ENCODE results near the gene PCDHA12. TPM values are rescaled to one million over a fixed set of nuclear protein-coding genes. Genes with fewer than 3 reads are reported as not detected.
"Not testable (repeated sequence)": the region's sequence is repeated elsewhere in the genome, so short reads cannot be mapped to it uniquely, and the experiment has no call there.

The PCDHA12 gene
- total RNA-seq, 2 donors from 2014 or later: 0.40 to 0.50 TPM

DNA sequence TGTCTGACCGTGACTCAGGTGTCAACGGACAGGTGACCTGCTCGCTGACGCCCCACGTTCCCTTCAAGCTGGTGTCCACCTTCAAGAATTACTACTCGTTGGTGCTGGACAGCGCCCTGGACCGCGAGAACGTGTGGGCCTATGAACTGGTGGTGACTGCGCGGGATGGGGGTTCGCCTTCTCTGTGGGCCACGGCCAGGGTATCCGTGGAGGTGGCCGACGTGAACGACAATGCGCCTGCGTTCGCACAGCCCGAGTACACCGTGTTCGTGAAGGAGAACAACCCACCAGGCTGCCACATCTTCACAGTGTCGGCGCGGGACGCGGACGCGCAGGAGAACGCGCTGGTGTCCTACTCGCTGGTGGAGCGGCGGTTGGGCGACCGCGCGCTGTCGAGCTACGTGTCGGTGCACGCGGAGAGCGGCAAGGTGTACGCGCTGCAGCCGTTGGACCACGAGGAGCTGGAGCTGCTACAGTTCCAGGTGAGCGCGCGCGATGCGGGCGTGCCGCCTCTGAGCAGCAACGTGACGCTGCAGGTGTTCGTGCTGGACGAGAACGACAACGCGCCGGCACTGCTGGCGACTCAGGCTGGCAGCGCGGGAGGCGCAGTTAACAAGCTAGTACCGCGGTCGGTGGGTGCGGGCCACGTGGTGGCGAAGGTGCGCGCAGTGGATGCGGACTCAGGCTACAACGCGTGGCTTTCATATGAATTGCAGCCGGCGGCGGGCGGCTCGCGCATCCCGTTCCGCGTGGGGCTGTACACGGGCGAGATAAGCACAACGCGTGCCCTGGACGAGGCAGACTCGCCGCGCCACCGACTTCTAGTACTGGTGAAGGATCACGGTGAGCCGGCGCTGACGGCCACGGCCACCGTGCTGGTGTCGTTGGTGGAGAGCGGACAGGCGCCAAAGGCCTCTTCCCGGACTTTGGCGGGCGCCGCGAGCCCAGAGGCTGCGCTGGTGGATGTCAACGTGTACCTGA is 4.6 kb upstream of the PCDHA12 start:
- Histone ChIP-seq H3K9me3 (no peaks in the 10 kb centered on the region), H3K36me3 (no peaks in the 10 kb centered on the region), H3K4me3 (no peak overlapping the region), H3K4me1 (replicated peaks) (no peaks in the 10 kb centered on the region), H3K27me3 (replicated peaks; ENCODE audit: insufficient read depth) (no peaks in the 10 kb centered on the region), H3K27ac (no peak overlapping the region)
- WGBS: 44% methylated on average over 92 of the region's 114 CpGs
- intact Hi-C loops (cut with DNase I): no loop called here
- no peak for DNase-seq (ENCODE audit: low spot score)
- TF ChIP-seq, protein P1, sequence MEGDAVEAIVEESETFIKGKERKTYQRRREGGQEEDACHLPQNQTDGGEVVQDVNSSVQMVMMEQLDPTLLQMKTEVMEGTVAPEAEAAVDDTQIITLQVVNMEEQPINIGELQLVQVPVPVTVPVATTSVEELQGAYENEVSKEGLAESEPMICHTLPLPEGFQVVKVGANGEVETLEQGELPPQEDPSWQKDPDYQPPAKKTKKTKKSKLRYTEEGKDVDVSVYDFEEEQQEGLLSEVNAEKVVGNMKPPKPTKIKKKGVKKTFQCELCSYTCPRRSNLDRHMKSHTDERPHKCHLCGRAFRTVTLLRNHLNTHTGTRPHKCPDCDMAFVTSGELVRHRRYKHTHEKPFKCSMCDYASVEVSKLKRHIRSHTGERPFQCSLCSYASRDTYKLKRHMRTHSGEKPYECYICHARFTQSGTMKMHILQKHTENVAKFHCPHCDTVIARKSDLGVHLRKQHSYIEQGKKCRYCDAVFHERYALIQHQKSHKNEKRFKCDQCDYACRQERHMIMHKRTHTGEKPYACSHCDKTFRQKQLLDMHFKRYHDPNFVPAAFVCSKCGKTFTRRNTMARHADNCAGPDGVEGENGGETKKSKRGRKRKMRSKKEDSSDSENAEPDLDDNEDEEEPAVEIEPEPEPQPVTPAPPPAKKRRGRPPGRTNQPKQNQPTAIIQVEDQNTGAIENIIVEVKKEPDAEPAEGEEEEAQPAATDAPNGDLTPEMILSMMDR (IDR thresholded peaks at IDR 0.05): no peak
- TF ChIP-seq POLR2AphosphoS5 (IDR thresholded peaks at IDR 0.05) (no peak), POLR2A (IDR thresholded peaks at IDR 0.05) (no peak)

DNA sequence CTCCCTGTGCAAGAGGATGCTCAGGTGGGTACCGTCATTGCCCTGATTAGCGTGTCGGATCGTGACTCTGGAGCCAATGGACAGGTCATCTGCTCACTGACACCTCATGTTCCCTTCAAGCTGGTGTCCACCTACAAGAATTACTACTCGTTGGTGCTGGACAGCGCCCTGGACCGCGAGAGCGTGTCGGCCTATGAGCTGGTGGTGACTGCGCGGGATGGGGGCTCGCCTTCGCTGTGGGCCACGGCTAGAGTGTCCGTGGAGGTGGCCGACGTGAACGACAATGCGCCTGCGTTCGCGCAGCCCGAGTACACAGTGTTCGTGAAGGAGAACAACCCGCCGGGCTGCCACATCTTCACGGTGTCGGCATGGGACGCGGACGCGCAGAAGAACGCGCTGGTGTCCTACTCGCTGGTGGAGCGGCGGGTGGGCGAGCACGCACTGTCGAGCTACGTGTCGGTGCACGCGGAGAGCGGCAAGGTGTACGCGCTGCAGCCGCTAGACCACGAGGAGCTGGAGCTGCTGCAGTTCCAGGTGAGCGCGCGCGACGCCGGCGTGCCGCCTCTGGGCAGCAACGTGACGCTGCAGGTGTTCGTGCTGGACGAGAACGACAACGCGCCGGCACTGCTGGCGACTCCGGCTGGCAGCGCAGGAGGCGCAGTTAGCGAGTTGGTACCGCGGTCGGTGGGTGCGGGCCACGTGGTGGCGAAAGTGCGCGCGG is 1.6 kb downstream of the PCDHA12 start:
- H3K36me3 ChIP-seq; H3K27me3 ChIP-seq (replicated peaks; ENCODE audit: insufficient read depth); DNase-seq (ENCODE audit: low spot score); H3K27ac ChIP-seq; H3K4me1 ChIP-seq (replicated peaks); intact Hi-C loops (cut with DNase I); H3K9me3 ChIP-seq; H3K4me3 ChIP-seq: not testable (repeated sequence)
- WGBS: 46% methylated on average over 66 of the region's 80 CpGs

DNA sequence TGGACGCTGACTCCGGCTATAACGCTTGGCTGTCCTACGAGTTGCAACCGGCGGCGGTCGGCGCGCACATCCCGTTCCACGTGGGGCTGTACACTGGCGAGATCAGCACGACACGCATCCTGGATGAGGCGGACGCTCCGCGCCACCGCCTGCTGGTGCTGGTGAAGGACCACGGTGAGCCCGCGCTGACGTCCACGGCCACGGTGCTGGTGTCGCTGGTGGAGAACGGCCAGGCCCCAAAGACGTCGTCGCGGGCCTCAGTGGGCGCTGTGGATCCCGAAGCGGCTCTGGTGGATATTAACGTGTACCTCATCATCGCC is 2.1 kb downstream of the PCDHA12 start:
- no peak overlapping the region for H3K4me3 ChIP-seq
- intact Hi-C loops (cut with DNase I): no loop called here
- H3K27ac ChIP-seq: no peak overlapping the region
- H3K36me3 ChIP-seq: no peaks in the 10 kb centered on the region
- H3K27me3 ChIP-seq (replicated peaks; ENCODE audit: insufficient read depth): no peaks in the 10 kb centered on the region
- H3K4me1 ChIP-seq (replicated peaks): no peaks in the 10 kb centered on the region
- no peaks in the 10 kb centered on the region for H3K9me3 ChIP-seq
- DNase-seq (ENCODE audit: low spot score): no peak
- TF ChIP-seq, protein P1 (IDR thresholded peaks at IDR 0.05): no peak
- TF ChIP-seq POLR2A (IDR thresholded peaks at IDR 0.05): no peak
- TF ChIP-seq POLR2AphosphoS5 (IDR thresholded peaks at IDR 0.05): no peak
- WGBS: 35% methylated on average over 12 of the region's 37 CpGs

DNA sequence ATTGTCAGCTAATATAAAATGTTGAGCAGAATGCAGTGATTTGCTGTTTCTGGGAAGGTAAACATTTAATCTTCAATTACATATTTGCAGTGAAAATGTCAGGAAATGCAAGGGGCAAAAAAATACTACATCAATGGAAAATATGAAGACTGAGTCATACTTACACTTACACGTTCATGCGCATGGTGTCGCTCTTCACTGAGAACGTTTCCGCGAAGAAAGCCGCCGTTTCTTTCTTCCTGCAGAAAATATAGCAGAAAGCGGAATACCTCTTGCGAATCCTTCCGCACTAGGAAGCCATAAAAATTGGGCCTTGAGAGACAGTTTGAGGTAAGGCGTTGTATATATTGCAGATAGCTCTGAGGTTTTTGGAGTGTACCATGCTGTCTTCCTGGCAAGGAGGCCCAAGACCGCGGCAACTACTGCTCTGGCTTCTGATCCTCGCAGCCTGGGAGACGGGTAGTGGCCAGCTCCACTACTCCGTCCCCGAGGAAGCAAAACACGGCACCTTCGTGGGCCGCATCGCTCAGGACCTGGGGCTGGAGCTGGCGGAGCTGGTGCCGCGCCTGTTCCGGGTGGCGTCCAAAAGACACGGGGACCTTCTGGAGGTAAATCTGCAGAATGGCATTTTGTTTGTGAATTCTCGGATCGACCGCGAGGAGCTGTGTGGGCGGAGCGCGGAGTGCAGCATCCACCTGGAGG is 6.9 kb downstream of the PCDHA12 start, which contains the start of gene PCDHA13:
Gene PCDHA13 (plus strand): TSS at position 236 of the 702 bp plus-strand sequence. CDS start 145 bp downstream, at position 381.
- no peak within 1 kb of the TSS for H3K27ac ChIP-seq
- H3K4me1 ChIP-seq (replicated peaks): no peaks in the 10 kb centered on the region
- TF ChIP-seq, protein P1 (IDR thresholded peaks at IDR 0.05): peak in 1 of 4 experiments; percentile 22
- TF ChIP-seq POLR2AphosphoS5 (IDR thresholded peaks at IDR 0.05): no peak
- H3K9me3 ChIP-seq: no peaks in the 10 kb centered on the region
- intact Hi-C loops (cut with DNase I): no loop called here
- no peaks in the 10 kb centered on the region for H3K36me3 ChIP-seq
- DNase-seq (ENCODE audit: low spot score): no peak
- H3K27me3 ChIP-seq (replicated peaks; ENCODE audit: insufficient read depth): no peaks in the 10 kb centered on the region
- H3K4me3 ChIP-seq: no peak within 1 kb of the TSS
- WGBS: 14% methylated on average over 35 of the region's 35 CpGs

DNA sequence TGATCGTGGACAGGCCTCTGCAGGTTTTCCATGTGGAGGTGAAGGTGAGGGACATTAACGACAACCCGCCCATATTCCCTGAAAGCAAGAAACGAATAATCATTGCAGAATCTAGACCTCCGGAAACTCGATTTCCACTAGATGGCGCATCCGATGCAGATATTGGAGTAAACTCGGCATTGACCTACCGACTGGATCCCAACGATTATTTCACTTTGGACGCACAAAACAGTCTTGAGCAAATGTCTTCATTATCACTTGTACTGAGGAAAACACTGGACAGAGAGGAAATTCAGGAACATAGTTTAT is 7.4 kb downstream of the PCDHA12 start:
- intact Hi-C loops (cut with DNase I): no loop called here
- Histone ChIP-seq H3K4me3 (no peak overlapping the region), H3K27me3 (replicated peaks; ENCODE audit: insufficient read depth) (no peaks in the 10 kb centered on the region), H3K36me3 (no peaks in the 10 kb centered on the region), H3K27ac (no peak overlapping the region), H3K4me1 (replicated peaks) (no peaks in the 10 kb centered on the region), H3K9me3 (no peaks in the 10 kb centered on the region)
- WGBS: 19% methylated on average over 12 of the region's 12 CpGs
- TF ChIP-seq POLR2A (IDR thresholded peaks at IDR 0.05) (no peak), POLR2AphosphoS5 (IDR thresholded peaks at IDR 0.05) (no peak)
- TF ChIP-seq, protein P1 (IDR thresholded peaks at IDR 0.05): no peak
- DNase-seq (ENCODE audit: low spot score): no peak

All from prostate gland (tissue), 2 donors.